GM06990 (cell line): ENCODE measurements around the gene TIMP3.
A peak's percentile ranks its signal among the peaks of the same experiment; 100 is the strongest.

Experiments
- DNase-seq: peaks from one replicate; pipeline ENCODE4 v3.0.0-alpha.2; 2011; ENCODE audit not compliant: insufficient read length; ENCODE audit errors: extremely low read depth
- H3K27me3 ChIP-seq: replicated peaks from 2 replicates; pipeline ENCODE4 v1.6.0; 2011; ENCODE audit warnings: low read length; ENCODE audit not compliant: control insufficient read depth, insufficient read depth
- H3K36me3 ChIP-seq: 2 replicates; pipeline ENCODE4 v1.5.1; 2011; ENCODE audit warnings: low read length; ENCODE audit not compliant: control insufficient read depth, insufficient read depth
- H3K4me3 ChIP-seq: replicated peaks from 2 replicates; pipeline ENCODE4 v1.5.1; 2011; ENCODE audit warnings: low read depth, mild to moderate bottlenecking, control low read depth, low read length
- TF ChIP-seq, protein P1 (sequence below): IDR thresholded peaks from 2 replicates; pipeline ENCODE4 v1.5.1; 2011; ENCODE audit warnings: low read length, control low read depth, mild to moderate bottlenecking, inconsistent platforms; ENCODE audit not compliant: insufficient read depth, poor library complexity, severe bottlenecking

TIMP3 gene

GRCh38 chr22:32879550-32879949, 78.0 kb downstream of the TIMP3 start:
- DNase-seq = no peak
- TF ChIP-seq, protein P1, sequence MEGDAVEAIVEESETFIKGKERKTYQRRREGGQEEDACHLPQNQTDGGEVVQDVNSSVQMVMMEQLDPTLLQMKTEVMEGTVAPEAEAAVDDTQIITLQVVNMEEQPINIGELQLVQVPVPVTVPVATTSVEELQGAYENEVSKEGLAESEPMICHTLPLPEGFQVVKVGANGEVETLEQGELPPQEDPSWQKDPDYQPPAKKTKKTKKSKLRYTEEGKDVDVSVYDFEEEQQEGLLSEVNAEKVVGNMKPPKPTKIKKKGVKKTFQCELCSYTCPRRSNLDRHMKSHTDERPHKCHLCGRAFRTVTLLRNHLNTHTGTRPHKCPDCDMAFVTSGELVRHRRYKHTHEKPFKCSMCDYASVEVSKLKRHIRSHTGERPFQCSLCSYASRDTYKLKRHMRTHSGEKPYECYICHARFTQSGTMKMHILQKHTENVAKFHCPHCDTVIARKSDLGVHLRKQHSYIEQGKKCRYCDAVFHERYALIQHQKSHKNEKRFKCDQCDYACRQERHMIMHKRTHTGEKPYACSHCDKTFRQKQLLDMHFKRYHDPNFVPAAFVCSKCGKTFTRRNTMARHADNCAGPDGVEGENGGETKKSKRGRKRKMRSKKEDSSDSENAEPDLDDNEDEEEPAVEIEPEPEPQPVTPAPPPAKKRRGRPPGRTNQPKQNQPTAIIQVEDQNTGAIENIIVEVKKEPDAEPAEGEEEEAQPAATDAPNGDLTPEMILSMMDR = no peak
- Histone ChIP-seq H3K4me3 (no peak overlapping the region), H3K36me3 (no peaks in the 10 kb centered on the region), H3K27me3 (no peaks in the 10 kb centered on the region; the same call in 1 of the 2 replicates)

DNA sequence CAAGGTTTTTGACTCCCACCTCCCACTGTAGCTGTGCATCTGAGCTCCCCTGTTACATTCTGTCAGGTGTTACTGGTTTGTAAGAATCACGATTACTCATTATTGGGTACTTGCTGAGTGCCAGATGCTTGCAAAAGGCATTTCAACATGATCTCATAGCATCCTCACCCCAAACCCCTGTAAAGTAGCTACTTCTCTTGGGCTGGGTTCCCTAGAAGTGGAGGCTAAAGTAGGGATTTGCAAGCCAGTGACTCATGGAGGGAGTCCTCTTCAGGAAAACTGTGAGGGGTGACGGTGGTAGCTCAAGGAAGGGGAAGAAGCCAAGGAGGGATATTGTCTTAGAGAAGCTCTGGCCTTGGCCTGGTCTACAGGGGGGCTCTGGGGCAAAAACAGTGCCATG, 78.6 kb downstream of the TIMP3 start:
- Histone ChIP-seq H3K36me3 (no peaks in the 10 kb centered on the region), H3K4me3 (no peak overlapping the region), H3K27me3 (no peaks in the 10 kb centered on the region; the same call in 1 of the 2 replicates)
- TF ChIP-seq, protein P1 = no peak
- no peak for DNase-seq

DNA sequence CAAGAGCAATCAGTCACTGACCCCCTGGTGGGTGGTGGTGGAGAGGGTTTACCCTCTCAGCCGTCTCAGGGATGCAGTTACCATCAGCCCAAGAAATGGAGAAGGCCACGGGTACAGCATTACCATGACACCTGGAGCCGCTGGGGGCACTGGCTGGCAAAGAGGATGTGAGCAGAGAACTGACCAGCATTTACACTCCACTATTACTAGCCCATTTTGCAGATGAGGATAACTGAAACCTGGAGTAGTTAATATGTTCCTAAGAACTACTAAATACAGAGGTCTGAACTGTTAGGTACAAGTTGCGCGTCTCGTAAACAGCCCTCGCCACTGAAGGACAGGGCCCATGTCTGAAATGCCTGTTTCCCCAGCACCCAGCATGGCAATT, 79.0 kb downstream of the TIMP3 start:
- H3K36me3 ChIP-seq = no peaks in the 10 kb centered on the region
- no peaks in the 10 kb centered on the region; the same call in 1 of the 2 replicates for H3K27me3 ChIP-seq
- H3K4me3 ChIP-seq = no peak overlapping the region
- TF ChIP-seq, protein P1 = no peak
- DNase-seq = no peak

GRCh38 chr22:32880893-32881596, 79.5 kb downstream of the TIMP3 start:
- H3K4me3 ChIP-seq = no peak overlapping the region
- TF ChIP-seq, protein P1 = no peak
- peak; percentile 10 for DNase-seq
- no peaks in the 10 kb centered on the region; the same call in 1 of the 2 replicates for H3K27me3 ChIP-seq
- no peaks in the 10 kb centered on the region for H3K36me3 ChIP-seq

DNA sequence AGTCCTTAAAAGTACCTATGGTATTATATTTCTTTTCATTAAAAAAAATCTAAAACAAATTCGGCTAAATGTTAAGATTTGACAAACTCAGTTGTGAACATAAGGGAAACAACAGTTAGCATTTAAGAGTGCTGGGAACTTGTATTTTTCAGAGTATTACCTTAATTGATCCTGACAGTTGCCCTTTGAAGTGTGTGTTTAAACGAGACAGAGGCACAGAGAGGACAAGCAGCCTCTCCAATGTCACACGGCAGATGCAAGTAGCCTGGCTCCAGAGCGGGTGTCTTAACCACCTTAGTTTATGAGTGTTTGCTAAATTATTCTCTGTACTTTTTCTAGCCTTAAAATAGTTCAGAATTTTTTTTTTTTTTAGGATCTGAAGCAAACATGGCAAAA, 80.9 kb downstream of the TIMP3 start:
- H3K36me3 ChIP-seq = no peaks in the 10 kb centered on the region
- TF ChIP-seq, protein P1 = no peak
- no peaks in the 10 kb centered on the region; the same call in 1 of the 2 replicates for H3K27me3 ChIP-seq
- no peak overlapping the region for H3K4me3 ChIP-seq
- no peak for DNase-seq
